NCI-H1092 treated with DMSO at 0.1 percent for 48 hours (cell line): ENCODE results near the gene CTSZ.
A peak's percentile ranks its signal among the peaks of the same experiment; 100 is the strongest.
"Not testable (repeated sequence)": the region's sequence is repeated elsewhere in the genome, so short reads cannot be mapped to it uniquely, and the experiment has no call there.

Experiments used
- DNase-seq: peaks from one replicate; lab custom pipeline; 2025; lab: John Stamatoyannopoulos, UW

CTSZ gene

GRCh38 chr20:58996226-58996611 lies 10.8 kb downstream of the CTSZ start:
- no peak for DNase-seq

GRCh38 chr20:58995461-58996225 lies 11.4 kb downstream of the CTSZ start:
- no peak for DNase-seq

- no peak for DNase-seq
Observed at GRCh38 chr20:58994390-58995159, 12.5 kb downstream of the CTSZ start.

- DNase-seq: no peak
Observed at GRCh38 chr20:58993332-58994248, 13.5 kb downstream of the CTSZ start.

- no peak for DNase-seq
Observed at GRCh38 chr20:58992911-58993310, 14.1 kb downstream of the CTSZ start.

- no peak for DNase-seq
Observed at GRCh38 chr20:58991715-58992114, 15.3 kb downstream of the CTSZ start.

GRCh38 chr20:58990651-58991445 lies 16.2 kb downstream of the CTSZ start:
- no peak for DNase-seq

- DNase-seq: no peak
Observed at GRCh38 chr20:58989196-58989595, 17.9 kb downstream of the CTSZ start.

- no peak for DNase-seq
Observed at GRCh38 chr20:58988565-58988882, 18.5 kb downstream of the CTSZ start.

- no peak for DNase-seq
Observed at GRCh38 chr20:58987790-58988564, 19.1 kb downstream of the CTSZ start.

GRCh38 chr20:58986968-58987517 lies 20.0 kb downstream of the CTSZ start:
- DNase-seq: no peak

GRCh38 chr20:58986286-58986967 lies 20.6 kb downstream of the CTSZ start:
- DNase-seq: no peak

GRCh38 chr20:58985656-58986055 lies 21.4 kb downstream of the CTSZ start:
- DNase-seq: no peak

- DNase-seq: no peak
Observed at GRCh38 chr20:58984691-58985090, 22.4 kb downstream of the CTSZ start.

- DNase-seq: not testable (repeated sequence)
Observed at GRCh38 chr20:58983115-58983468, 24.0 kb downstream of the CTSZ start.

- DNase-seq: no peak
Observed at GRCh38 chr20:58982406-58983114, 24.5 kb downstream of the CTSZ start.

- peak; percentile 10 for DNase-seq
Observed at GRCh38 chr20:58981628-58982364, 25.3 kb downstream of the CTSZ start.

GRCh38 chr20:58980711-58981627 lies 26.1 kb downstream of the CTSZ start, which contains the start of gene NELFCD:
Gene NELFCD, plus strand, starts transcription at chr20:58981256. Its CDS starts 54 bp downstream, at chr20:58981310.
- peak; percentile 86 for DNase-seq
